GM19455 (cell line): ENCODE data around the gene UMPS.
"Not testable (repeated sequence)": the region's sequence is repeated elsewhere in the genome, so short reads cannot be mapped to it uniquely, and the experiment has no call there.

Source experiments
- ATAC-seq: cut with Tn5 transposase; IDR thresholded peaks from one replicate; pipeline ENCODE4 v1.9.1; 2021; ENCODE audit not compliant: unreplicated experiment

Gene UMPS

GRCh38 chr3:124707223-124707622, 23.0 kb upstream of the UMPS start:
- not testable (repeated sequence) for ATAC-seq

- ATAC-seq: no peak
Measured at GRCh38 chr3:124707656-124708062, 22.6 kb upstream of the UMPS start.

- no peak for ATAC-seq
Measured at GRCh38 chr3:124714223-124714853, 15.9 kb upstream of the UMPS start.

- ATAC-seq: no peak
Measured at GRCh38 chr3:124722589-124722988, 7.7 kb upstream of the UMPS start.

- ATAC-seq: no peak
Measured at GRCh38 chr3:124730941-124731297, 667 bp downstream of the UMPS start.

- no peak for ATAC-seq
Measured at GRCh38 chr3:124731760-124732159, 1.5 kb downstream of the UMPS start.

GRCh38 chr3:124741027-124741426, 10.8 kb downstream of the UMPS start:
- ATAC-seq: no peak

GRCh38 chr3:124745756-124746155, 15.5 kb downstream of the UMPS start:
- ATAC-seq: no peak

GRCh38 chr3:124747111-124747981, 17.1 kb downstream of the UMPS start:
- no peak for ATAC-seq

GRCh38 chr3:124748560-124749198, 18.4 kb downstream of the UMPS start:
- no peak for ATAC-seq

- not testable (repeated sequence) for ATAC-seq
Measured at GRCh38 chr3:124749877-124750276, 19.6 kb downstream of the UMPS start.

- ATAC-seq: no peak
Measured at GRCh38 chr3:124751501-124751900, 21.2 kb downstream of the UMPS start.

- ATAC-seq: no peak
Measured at GRCh38 chr3:124752051-124752450, 21.8 kb downstream of the UMPS start.

- ATAC-seq: not testable (repeated sequence)
Measured at GRCh38 chr3:124757926-124758325, 27.7 kb downstream of the UMPS start.

- ATAC-seq: no peak
Measured at GRCh38 chr3:124758851-124759635, 28.8 kb downstream of the UMPS start.

GRCh38 chr3:124759666-124760401, 29.6 kb downstream of the UMPS start:
- no peak for ATAC-seq

GRCh38 chr3:124760601-124761000, 30.3 kb downstream of the UMPS start:
- ATAC-seq: no peak

GRCh38 chr3:124761250-124761796, 31.1 kb downstream of the UMPS start:
- no peak for ATAC-seq

GRCh38 chr3:124761935-124762660, 31.8 kb downstream of the UMPS start:
- no peak for ATAC-seq

GRCh38 chr3:124762661-124763011, 32.4 kb downstream of the UMPS start:
- no peak for ATAC-seq
